ENCODE measurements around the gene SLC25A22. TPM values are rescaled to one million over a fixed set of nuclear protein-coding genes. Genes with fewer than 3 reads are reported as not detected.

Gene SLC25A22
- polyA plus RNA-seq, 1 of the 3 experiments (the other 2 are of a cell fraction): 50.9 TPM

- Histone ChIP-seq H3K4me2 (peak within 1 kb of the TSS; percentile 100), H2AFZ (ENCODE audit: low read depth) (no peak within 1 kb of the TSS), H3F3A (replicated peaks; ENCODE audit: insufficient read depth) (peaks cover 23% of the 10 kb centered on the region), H3K27me3 (ENCODE audit: insufficient read depth) (no peaks in the 10 kb centered on the region), H3K9ac (peak within 1 kb of the TSS; percentile 98), H3K27ac (ENCODE audit: low read depth in 2 of 2, low read length in 1 of 2) (peak within 1 kb of the TSS; percentile 88 to 91), H3K4me3 (ENCODE audit: low read depth in 2 of 2, low read length in 1 of 2) (peak within 1 kb of the TSS; percentile 79 to 81), H3K79me2 (ENCODE audit: insufficient read depth) (peaks cover 62% of the 10 kb centered on the region), H3K4me1 (ENCODE audit: control insufficient read depth in 1 of 2, insufficient read depth in 2 of 2, low read depth in 1 of 2, low read length in 1 of 2) (peaks cover 14 to 33% of the 10 kb centered on the region in 2 experiments; a peak in 2 of 4 replicates), H3K9me3 (no peaks in the 10 kb centered on the region), H3K36me3 (replicated peaks in 1 of 2; ENCODE audit: control insufficient read depth in 1 of 2, insufficient read depth in 2 of 2, low read length in 1 of 2) (peaks cover 7 to 16% of the 10 kb centered on the region in 2 experiments), H3K9me2 (no peaks in the 10 kb centered on the region), H4K20me1 (ENCODE audit: insufficient read depth) (peaks cover 30% of the 10 kb centered on the region)
- peak; percentile 88 for DNase-seq
- TF ChIP-seq FOXM1 (IDR thresholded peaks at IDR 0.05; ENCODE audit: low read depth) (no peak), MXI1 (IDR thresholded peaks at IDR 0.05; ENCODE audit: low read depth, low read length) (0 out of 2 replicates have a peak, but pooled peaks have one; percentile 9), CHD2 (IDR thresholded peaks at IDR 0.05; ENCODE audit: low read length, partially characterized antibody) (peak; percentile 35), TEAD4 (IDR thresholded peaks at IDR 0.05; ENCODE audit: borderline replicate concordance, insufficient read depth) (no peak), EP300 (IDR thresholded peaks at IDR 0.05; ENCODE audit: borderline replicate concordance in 1 of 2, low read depth in 1 of 2, low read length in 1 of 2) (peak in 1 of 2 experiments; percentile 7; a peak in 1 of 4 replicates)
- ChIA-PET CTCF (interaction anchor here (0.9 to 2.3 kb wide), 4 partner anchors 13 to 92 kb away, joined by 3 to 9 read pairs (median 6); partner anchors contain the start of gene PNPLA2), POLR2A (interaction anchor here (0.6 to 3.0 kb wide), 4 partner anchors 10 to 92 kb away, joined by 4 to 15 read pairs (median 6); partner anchors contain the start of genes PNPLA2, RPLP2 and TSPAN4)
- WGBS (ENCODE audit: low lambda C conversion rate): 2% methylated on average over 10 of the region's 67 CpGs
Observed at GRCh38 chr11:832529-833113, 34.5 kb upstream of the SLC25A22 start, which contains the start of gene CD151. TSS of gene CD151 (plus strand) at chr11:832952. CDS start at chr11:836070, 3,118 bp downstream.

GRCh38 chr11:831961-832528 is 34.0 kb upstream of the SLC25A22 start:
- Histone ChIP-seq H3K4me2 (peak overlapping the region; percentile 100), H3K9me2 (no peaks in the 10 kb centered on the region), H3K4me1 (ENCODE audit: control insufficient read depth in 1 of 2, insufficient read depth in 2 of 2, low read depth in 1 of 2, low read length in 1 of 2) (peaks cover 14 to 37% of the 10 kb centered on the region in 2 experiments; a peak in 2 of 4 replicates), H3K4me3 (ENCODE audit: low read depth in 2 of 2, low read length in 1 of 2) (peak overlapping the region; percentile 79 to 81), H4K20me1 (ENCODE audit: insufficient read depth) (peaks cover 25% of the 10 kb centered on the region), H3K79me2 (ENCODE audit: insufficient read depth) (peaks cover 58% of the 10 kb centered on the region), H2AFZ (ENCODE audit: low read depth) (no peak overlapping the region), H3K27me3 (ENCODE audit: insufficient read depth) (no peaks in the 10 kb centered on the region), H3K27ac (ENCODE audit: low read depth in 2 of 2, low read length in 1 of 2) (peak overlapping the region; percentile 65 to 82), H3K9me3 (no peaks in the 10 kb centered on the region), H3K36me3 (replicated peaks in 1 of 2; ENCODE audit: control insufficient read depth in 1 of 2, insufficient read depth in 2 of 2, low read length in 1 of 2) (peaks cover 7 to 10% of the 10 kb centered on the region in 2 experiments), H3K9ac (peak overlapping the region; percentile 80), H3F3A (replicated peaks; ENCODE audit: insufficient read depth) (peaks cover 23% of the 10 kb centered on the region)
- TF ChIP-seq TCF12 (IDR thresholded peaks at IDR 0.05) (no peak), REST (IDR thresholded peaks at IDR 0.05; ENCODE audit: low read depth, low read length) (no peak), CTCF (IDR thresholded peaks at IDR 0.05) (no peak), CHD2 (IDR thresholded peaks at IDR 0.05; ENCODE audit: low read length, partially characterized antibody) (no peak), FOXM1 (IDR thresholded peaks at IDR 0.05; ENCODE audit: low read depth) (no peak), RXRA (IDR thresholded peaks at IDR 0.05; ENCODE audit: borderline replicate concordance, low read depth) (no peak), SIN3A (IDR thresholded peaks at IDR 0.05; ENCODE audit: borderline replicate concordance, low read depth, low read length) (no peak), USF2 (IDR thresholded peaks at IDR 0.05; ENCODE audit: borderline replicate concordance, low read depth, low read length) (no peak)
- CTCF ChIA-PET: interaction anchor here (0.8 to 2.3 kb wide), 4 partner anchors 13 to 93 kb away, joined by 3 to 9 read pairs (median 6); partner anchors contain the start of gene PNPLA2
- DNase-seq: no peak
- 41% methylated on average over 7 of the region's 23 CpGs for WGBS (ENCODE audit: low lambda C conversion rate)
- POLR2A ChIA-PET: interaction anchor here (1.2 to 3.0 kb wide), 5 partner anchors 9 to 93 kb away, joined by 4 to 15 read pairs (median 9); partner anchors contain the start of genes PNPLA2 and TSPAN4
